ENCODE measurements around the gene HPN.

The HPN gene

DNA sequence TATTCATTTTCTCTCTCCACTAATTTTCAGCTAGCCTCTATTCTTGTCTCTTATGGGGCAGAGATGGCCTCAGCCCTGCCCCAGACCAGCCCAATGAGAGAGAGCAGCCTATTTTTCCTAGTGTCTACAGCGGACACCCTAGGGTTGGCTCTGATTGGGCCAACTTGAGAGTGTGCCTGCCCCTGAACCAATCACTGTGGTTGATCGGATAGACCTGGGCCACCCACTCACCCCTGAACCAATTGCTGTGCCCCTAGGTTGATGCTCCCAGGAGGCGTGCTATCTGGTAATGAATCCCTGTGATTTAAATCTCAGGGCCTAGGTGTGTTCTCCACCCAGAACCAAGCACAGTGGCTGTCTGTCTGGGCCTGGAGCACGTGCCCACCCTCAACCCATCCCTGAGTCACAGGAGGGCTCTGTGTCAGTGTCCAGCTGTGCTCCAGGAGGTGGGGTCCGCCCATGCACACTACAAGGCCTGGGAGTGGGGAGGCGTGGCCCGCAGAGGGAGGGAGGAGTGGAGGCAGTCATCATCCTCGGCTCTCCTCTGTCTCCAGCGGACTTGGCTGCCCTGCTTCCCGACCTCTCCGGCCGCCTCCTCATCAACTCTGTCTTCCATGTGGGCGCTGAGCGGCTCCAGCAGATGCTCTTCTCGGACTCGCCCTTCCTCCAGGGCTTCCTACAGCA lies 26.1 kb upstream of the HPN start:
- Histone ChIP-seq H3F3A (ENCODE audit: control insufficient read depth, insufficient read depth) (no peaks in the 10 kb centered on the region), H3K27ac (ENCODE audit: low read depth, low read length) (no peak overlapping the region), H3K36me3 (ENCODE audit: control insufficient read depth, low read length) (peaks cover 85% of the 10 kb centered on the region), H3K9me2 (replicated peaks; ENCODE audit: control insufficient read depth, low read length) (no peaks in the 10 kb centered on the region), H3K4me3 (ENCODE audit: low read length) (no peak overlapping the region), H3K79me2 (ENCODE audit: control insufficient read depth, low read length) (no peaks in the 10 kb centered on the region), H3K4me1 (ENCODE audit: control insufficient read depth, low read length) (peaks cover 10% of the 10 kb centered on the region; the same call in 1 of the 2 replicates), H3K4me2 (ENCODE audit: low read length) (no peak overlapping the region), H3K27me3 (ENCODE audit: control insufficient read depth, low read length) (no peaks in the 10 kb centered on the region), H4K20me1 (ENCODE audit: control insufficient read depth, insufficient read depth, low read depth, low read length) (no peaks in the 10 kb centered on the region), H3K9me3 (ENCODE audit: control insufficient read depth, insufficient read depth, low read length) (no peaks in the 10 kb centered on the region)
- TF ChIP-seq EZH2phosphoT487 (IDR thresholded peaks at IDR 0.05; ENCODE audit: borderline replicate concordance, low read length) = no peak
- TF ChIP-seq, protein P1, sequence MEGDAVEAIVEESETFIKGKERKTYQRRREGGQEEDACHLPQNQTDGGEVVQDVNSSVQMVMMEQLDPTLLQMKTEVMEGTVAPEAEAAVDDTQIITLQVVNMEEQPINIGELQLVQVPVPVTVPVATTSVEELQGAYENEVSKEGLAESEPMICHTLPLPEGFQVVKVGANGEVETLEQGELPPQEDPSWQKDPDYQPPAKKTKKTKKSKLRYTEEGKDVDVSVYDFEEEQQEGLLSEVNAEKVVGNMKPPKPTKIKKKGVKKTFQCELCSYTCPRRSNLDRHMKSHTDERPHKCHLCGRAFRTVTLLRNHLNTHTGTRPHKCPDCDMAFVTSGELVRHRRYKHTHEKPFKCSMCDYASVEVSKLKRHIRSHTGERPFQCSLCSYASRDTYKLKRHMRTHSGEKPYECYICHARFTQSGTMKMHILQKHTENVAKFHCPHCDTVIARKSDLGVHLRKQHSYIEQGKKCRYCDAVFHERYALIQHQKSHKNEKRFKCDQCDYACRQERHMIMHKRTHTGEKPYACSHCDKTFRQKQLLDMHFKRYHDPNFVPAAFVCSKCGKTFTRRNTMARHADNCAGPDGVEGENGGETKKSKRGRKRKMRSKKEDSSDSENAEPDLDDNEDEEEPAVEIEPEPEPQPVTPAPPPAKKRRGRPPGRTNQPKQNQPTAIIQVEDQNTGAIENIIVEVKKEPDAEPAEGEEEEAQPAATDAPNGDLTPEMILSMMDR (IDR thresholded peaks at IDR 0.05; ENCODE audit: low read depth, low read length, poor library complexity, severe bottlenecking) = no peak

DNA sequence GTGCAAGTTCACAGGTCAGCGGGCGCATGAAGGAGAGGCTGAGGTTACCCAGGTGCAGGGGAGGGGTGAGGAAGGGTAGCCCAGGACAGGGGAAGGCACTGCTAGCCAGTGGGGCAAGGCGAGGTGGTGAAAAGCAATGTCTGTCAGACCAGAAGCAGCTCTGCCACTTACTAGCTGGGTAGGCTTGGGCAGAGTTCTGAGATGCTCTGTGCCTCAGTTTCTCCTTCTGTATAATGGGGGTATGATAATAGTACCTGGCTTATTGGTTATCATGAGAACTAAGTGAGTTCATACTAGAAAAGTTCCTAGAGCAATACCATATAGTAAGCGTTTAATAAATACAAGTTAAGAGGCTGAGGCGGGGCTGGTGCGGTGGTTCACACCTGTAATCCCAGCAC lies 25.6 kb upstream of the HPN start:
- Histone ChIP-seq H3K9me3 (ENCODE audit: control insufficient read depth, insufficient read depth, low read length) (no peaks in the 10 kb centered on the region), H3K36me3 (ENCODE audit: control insufficient read depth, low read length) (peaks cover 87% of the 10 kb centered on the region), H3K27me3 (ENCODE audit: control insufficient read depth, low read length) (no peaks in the 10 kb centered on the region), H3K4me2 (ENCODE audit: low read length) (no peak overlapping the region), H3K27ac (ENCODE audit: low read depth, low read length) (no peak overlapping the region), H3K4me3 (ENCODE audit: low read length) (no peak overlapping the region), H3K9me2 (replicated peaks; ENCODE audit: control insufficient read depth, low read length) (no peaks in the 10 kb centered on the region), H4K20me1 (ENCODE audit: control insufficient read depth, insufficient read depth, low read depth, low read length) (no peaks in the 10 kb centered on the region), H3K4me1 (ENCODE audit: control insufficient read depth, low read length) (peaks cover 10% of the 10 kb centered on the region; the same call in 1 of the 2 replicates), H3F3A (ENCODE audit: control insufficient read depth, insufficient read depth) (no peaks in the 10 kb centered on the region), H3K79me2 (ENCODE audit: control insufficient read depth, low read length) (no peaks in the 10 kb centered on the region)
- no peak for TF ChIP-seq EZH2phosphoT487 (IDR thresholded peaks at IDR 0.05; ENCODE audit: borderline replicate concordance, low read length)
- TF ChIP-seq, protein P1 (IDR thresholded peaks at IDR 0.05; ENCODE audit: low read depth, low read length, poor library complexity, severe bottlenecking) = no peak

DNA sequence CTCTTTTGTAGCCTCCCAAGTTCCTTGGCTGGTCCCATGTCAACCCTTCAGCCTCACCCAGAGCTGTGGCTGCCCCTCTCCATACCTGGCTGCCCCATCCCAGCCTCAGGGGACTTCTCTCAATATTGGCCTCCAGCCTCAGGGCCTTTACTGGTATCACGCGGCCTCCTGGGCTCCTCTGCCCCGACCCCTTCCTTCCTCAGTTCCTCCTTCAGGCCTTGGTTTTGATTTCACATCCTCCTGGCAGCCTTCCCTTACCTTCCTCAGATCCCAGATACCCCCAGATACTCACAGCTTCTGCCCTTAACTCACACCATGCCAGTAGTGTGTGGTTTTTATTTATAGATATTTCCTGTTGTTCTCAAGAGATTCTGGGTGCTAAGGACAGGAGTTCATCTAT lies 24.0 kb upstream of the HPN start:
- H4K20me1 ChIP-seq (ENCODE audit: control insufficient read depth, insufficient read depth, low read depth, low read length) = no peaks in the 10 kb centered on the region
- no peak overlapping the region for H3K27ac ChIP-seq (ENCODE audit: low read depth, low read length)
- peaks cover 85% of the 10 kb centered on the region for H3K36me3 ChIP-seq (ENCODE audit: control insufficient read depth, low read length)
- TF ChIP-seq, protein P1 (IDR thresholded peaks at IDR 0.05; ENCODE audit: low read depth, low read length, poor library complexity, severe bottlenecking) = no peak
- no peak for TF ChIP-seq EZH2phosphoT487 (IDR thresholded peaks at IDR 0.05; ENCODE audit: borderline replicate concordance, low read length)
- no peaks in the 10 kb centered on the region for H3F3A ChIP-seq (ENCODE audit: control insufficient read depth, insufficient read depth)
- H3K4me2 ChIP-seq (ENCODE audit: low read length) = no peak overlapping the region
- H3K4me1 ChIP-seq (ENCODE audit: control insufficient read depth, low read length) = peaks cover 6% of the 10 kb centered on the region; the same call in 1 of the 2 replicates
- no peaks in the 10 kb centered on the region for H3K79me2 ChIP-seq (ENCODE audit: control insufficient read depth, low read length)
- no peaks in the 10 kb centered on the region for H3K27me3 ChIP-seq (ENCODE audit: control insufficient read depth, low read length)
- no peak overlapping the region for H3K4me3 ChIP-seq (ENCODE audit: low read length)
- no peaks in the 10 kb centered on the region for H3K9me3 ChIP-seq (ENCODE audit: control insufficient read depth, insufficient read depth, low read length)
- H3K9me2 ChIP-seq (replicated peaks; ENCODE audit: control insufficient read depth, low read length) = no peaks in the 10 kb centered on the region

All from DOHH2 (cell line).